Lower lobe of right lung (tissue), 2 donors: Measurements from ENCODE around the gene ERN1. TPM values are rescaled to one million over a fixed set of nuclear protein-coding genes. Genes with fewer than 3 reads are reported as not detected.
A peak's percentile ranks its signal among the peaks of the same experiment; 100 is the strongest.
"Not testable (repeated sequence)": the region's sequence is repeated elsewhere in the genome, so short reads cannot be mapped to it uniquely, and the experiment has no call there.

Experiments
- ATAC-seq, 2 donors: fragments of 200-7000 bp; cut with Tn5 transposase; one replicate each; pipeline ENCODE4 v1.9.1; 2020 to 2022; ENCODE audit warnings: mild to moderate bottlenecking in 2 of 2, moderate library complexity in 2 of 2
- DNase-seq: peaks from one replicate; pipeline ENCODE4 v3.0.0-alpha.2; 2020
- H3K27ac ChIP-seq: fragments of 200-600 bp; one replicate; pipeline ENCODE4 v1.8.0; 2022
- H3K27me3 ChIP-seq: fragments of 200-600 bp; one replicate; pipeline ENCODE4 v1.8.0; 2022; ENCODE audit warnings: low read depth
- H3K36me3 ChIP-seq: fragments of 200-600 bp; one replicate; pipeline ENCODE4 v1.8.0; 2022; ENCODE audit warnings: mild to moderate bottlenecking
- H3K4me1 ChIP-seq: fragments of 200-600 bp; one replicate; pipeline ENCODE4 v1.8.0; 2022
- H3K4me3 ChIP-seq: fragments of 200-600 bp; one replicate; pipeline ENCODE4 v1.8.0; 2022; ENCODE audit warnings: mild to moderate bottlenecking
- H3K9me3 ChIP-seq: fragments of 200-600 bp; one replicate; pipeline ENCODE4 v1.8.0; 2022
- intact Hi-C: fragments of 100-400 bp; cut with DNase I; formaldehyde crosslinking; loops from one replicate; pipeline ENCODE4 v1.11.0; 2022
- total RNA-seq: library from RNA; stranded (reverse); fragmentation: NEBNext Ultra II Directional; extraction: Animal tissue kit (Norgen Biotek cat#: 25700); gene quantifications from one replicate; pipeline ENCODE4 v1.2.1, GENCODE V29; 2021
- TF ChIP-seq, protein P1 (sequence below): fragments of 200-600 bp; IDR thresholded peaks from one replicate; pipeline ENCODE4 v1.8.0; 2022; ENCODE audit warnings: antibody characterized with exemption, mild to moderate bottlenecking
- donor health status: DM: no; HTN: yes; CAD: no; lungs with severe emphysema.

Gene ERN1
- total RNA-seq, 1 donor from 2014 or later, result 39.7 TPM

DNA sequence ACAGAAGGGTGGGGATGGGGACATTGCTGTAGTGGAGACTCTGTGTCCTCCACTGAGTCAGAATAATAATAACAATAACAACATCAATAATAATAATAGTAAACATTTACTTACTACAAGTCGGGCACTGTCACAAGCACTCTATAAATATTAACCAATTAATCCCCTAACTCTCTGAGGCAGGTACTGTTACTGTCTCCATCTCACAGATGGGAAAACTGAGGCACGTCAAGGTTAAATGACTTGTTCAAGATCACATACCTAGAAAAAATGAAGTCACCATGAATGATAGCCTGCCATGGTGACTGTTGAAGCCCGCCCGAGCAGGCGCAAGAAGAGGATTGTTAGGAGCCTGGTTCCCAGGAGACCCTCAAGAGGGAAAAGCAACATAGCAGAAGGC, 121.6 kb downstream of the ERN1 start:
- no peak for DNase-seq
- TF ChIP-seq, protein P1, sequence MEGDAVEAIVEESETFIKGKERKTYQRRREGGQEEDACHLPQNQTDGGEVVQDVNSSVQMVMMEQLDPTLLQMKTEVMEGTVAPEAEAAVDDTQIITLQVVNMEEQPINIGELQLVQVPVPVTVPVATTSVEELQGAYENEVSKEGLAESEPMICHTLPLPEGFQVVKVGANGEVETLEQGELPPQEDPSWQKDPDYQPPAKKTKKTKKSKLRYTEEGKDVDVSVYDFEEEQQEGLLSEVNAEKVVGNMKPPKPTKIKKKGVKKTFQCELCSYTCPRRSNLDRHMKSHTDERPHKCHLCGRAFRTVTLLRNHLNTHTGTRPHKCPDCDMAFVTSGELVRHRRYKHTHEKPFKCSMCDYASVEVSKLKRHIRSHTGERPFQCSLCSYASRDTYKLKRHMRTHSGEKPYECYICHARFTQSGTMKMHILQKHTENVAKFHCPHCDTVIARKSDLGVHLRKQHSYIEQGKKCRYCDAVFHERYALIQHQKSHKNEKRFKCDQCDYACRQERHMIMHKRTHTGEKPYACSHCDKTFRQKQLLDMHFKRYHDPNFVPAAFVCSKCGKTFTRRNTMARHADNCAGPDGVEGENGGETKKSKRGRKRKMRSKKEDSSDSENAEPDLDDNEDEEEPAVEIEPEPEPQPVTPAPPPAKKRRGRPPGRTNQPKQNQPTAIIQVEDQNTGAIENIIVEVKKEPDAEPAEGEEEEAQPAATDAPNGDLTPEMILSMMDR, result no peak
- H3K36me3 ChIP-seq, result peaks cover 17% of the 10 kb centered on the region
- no peaks in the 10 kb centered on the region for H3K9me3 ChIP-seq
- intact Hi-C loops, result no loop called here
- ATAC-seq, result no peak
- no peaks in the 10 kb centered on the region for H3K27me3 ChIP-seq
- H3K4me3 ChIP-seq, result no peak overlapping the region
- peaks cover 59% of the 10 kb centered on the region for H3K4me1 ChIP-seq
- peak overlapping the region; percentile 51 for H3K27ac ChIP-seq

DNA sequence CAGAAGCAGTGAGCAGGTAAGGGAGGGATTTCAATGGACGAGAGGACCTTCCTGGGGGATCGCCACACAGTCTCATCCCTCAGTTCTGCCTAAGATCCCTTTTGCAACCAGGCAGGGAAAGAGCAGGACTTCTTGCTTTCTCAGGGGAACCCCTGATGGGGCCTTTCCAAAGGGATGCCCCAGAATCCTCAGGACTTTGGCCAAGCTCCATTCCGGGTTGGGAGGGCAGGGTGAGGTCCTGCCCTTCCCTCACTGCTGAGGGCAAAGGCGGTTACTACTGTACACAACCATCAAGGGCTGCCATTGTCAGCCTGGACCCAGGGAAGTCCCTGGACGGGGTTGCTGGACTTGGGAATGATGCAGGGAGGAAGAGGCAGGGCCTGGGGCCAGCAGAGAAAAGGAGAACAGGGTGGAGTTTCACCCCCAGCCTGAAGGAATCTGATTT, 122.1 kb downstream of the ERN1 start:
- Histone ChIP-seq H3K27me3 (no peaks in the 10 kb centered on the region), H3K27ac (peak overlapping the region; percentile 54), H3K36me3 (peaks cover 19% of the 10 kb centered on the region), H3K4me1 (peaks cover 59% of the 10 kb centered on the region), H3K9me3 (no peaks in the 10 kb centered on the region), H3K4me3 (no peak overlapping the region)
- DNase-seq (no peak), ATAC-seq (peak; percentile 5 to 21)
- TF ChIP-seq, protein P1, result no peak
- intact Hi-C loops, result no loop called here

DNA sequence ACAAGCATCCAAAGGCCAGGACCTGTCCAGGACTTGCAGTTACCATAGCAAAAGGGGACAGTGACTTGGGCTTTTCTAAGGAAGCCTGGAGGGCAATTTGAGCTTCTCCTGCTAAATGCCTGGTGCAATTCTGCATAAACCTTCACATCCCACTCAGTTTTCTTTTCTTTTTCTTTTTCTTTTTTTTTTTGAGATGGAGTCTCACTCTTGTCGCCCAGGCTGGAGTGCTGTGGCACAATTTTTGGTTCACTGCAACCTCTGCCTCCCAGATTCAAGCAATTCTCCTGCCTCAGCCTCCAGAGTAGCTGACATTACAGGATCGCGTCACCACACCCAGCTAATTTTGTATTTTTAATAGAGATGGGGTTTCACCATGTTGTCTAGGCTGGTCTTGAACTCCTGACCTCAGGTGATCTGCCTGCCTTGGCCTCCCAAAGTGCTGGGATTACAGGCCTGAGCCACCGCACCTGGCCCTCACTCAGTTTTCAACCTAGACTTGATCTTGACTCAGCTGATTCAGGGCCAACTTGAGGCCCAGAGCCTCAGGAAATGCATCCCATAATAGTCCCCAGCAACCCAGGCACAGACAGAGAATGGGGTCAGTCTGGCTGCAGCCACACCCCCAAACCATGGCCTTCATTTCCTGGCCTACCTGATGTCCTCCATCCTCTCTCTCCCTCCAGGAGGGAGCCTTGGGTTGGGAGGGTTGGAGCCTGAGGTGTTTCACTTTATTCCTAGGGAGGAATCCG, 122.7 kb downstream of the ERN1 start:
- DNase-seq, H3K4me3 ChIP-seq, intact Hi-C loops, H3K27me3 ChIP-seq, H3K9me3 ChIP-seq, ATAC-seq: not testable (repeated sequence)
- H3K4me1 ChIP-seq, result peaks cover 59% of the 10 kb centered on the region
- H3K27ac ChIP-seq, result peak overlapping the region; percentile 54
- H3K36me3 ChIP-seq, result peaks cover 22% of the 10 kb centered on the region

DNA sequence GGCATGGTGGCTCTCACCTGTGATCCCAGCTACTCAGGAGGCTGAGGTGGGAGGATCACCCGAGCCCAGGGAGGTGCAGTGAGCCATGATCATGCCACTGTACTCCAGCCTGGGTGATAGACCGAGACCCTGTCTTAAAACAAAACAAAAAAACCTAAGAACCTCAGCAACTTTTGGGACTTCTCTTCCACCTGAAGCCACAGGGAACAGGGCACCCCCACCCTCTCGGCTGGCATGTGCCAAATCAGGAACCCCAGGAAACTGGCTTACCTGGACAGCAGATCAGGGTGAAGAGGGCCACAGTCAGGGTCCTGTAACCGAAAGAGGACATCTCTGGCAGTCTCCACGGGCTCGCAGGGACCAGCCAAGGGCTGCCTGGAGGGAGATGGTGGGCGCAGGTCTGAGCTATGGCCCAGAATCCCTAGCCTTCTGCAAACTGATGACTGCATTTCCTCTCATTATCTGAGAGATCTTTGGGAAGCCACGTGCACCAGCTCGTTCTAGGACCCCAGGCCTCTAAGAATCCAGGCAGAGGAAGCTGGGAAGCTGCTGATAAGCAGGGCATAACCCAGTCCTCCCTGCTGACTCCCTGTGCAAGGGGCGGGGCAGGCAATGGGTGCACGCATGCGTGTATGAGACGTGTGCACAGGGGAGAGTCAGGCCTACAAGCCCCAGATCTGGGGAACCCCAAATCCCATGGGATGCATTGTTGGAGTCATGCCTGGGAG, 123.4 kb downstream of the ERN1 start:
- TF ChIP-seq, protein P1, result no peak
- H3K4me1 ChIP-seq, result peaks cover 65% of the 10 kb centered on the region
- no peak for DNase-seq
- ATAC-seq, result peak; percentile 26 to 36
- intact Hi-C loops, result no loop called here
- peak overlapping the region; percentile 77 for H3K27ac ChIP-seq
- peak overlapping the region; percentile 48 for H3K4me3 ChIP-seq
- H3K27me3 ChIP-seq, result no peaks in the 10 kb centered on the region
- no peaks in the 10 kb centered on the region for H3K9me3 ChIP-seq
- peaks cover 22% of the 10 kb centered on the region for H3K36me3 ChIP-seq

DNA sequence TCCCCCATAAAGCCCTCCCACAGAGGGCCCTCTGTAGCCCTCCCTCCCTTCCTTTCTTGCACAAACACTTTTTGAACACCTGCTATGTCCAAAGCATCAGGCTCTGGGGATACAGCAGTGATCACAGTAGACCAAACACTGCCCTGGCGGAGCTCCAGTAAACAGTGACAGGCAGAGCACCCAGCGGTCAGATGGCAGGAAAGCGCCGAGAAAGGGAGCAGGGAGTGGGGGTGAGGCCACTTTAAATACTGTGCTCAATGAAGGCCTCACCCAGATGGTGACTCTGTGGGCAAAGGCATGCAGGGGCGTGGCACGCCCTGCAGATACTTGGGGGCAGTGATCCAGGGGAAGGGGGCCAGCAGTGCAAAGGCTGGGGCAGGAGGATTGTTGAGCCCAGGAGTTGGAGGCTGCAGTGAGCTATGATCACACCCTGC, 124.2 kb downstream of the ERN1 start:
- Histone ChIP-seq H3K4me3 (peak overlapping the region; percentile 48), H3K27ac (peak overlapping the region; percentile 77), H3K36me3 (peaks cover 22% of the 10 kb centered on the region), H3K4me1 (peaks cover 71% of the 10 kb centered on the region), H3K9me3 (no peaks in the 10 kb centered on the region), H3K27me3 (no peaks in the 10 kb centered on the region)
- ATAC-seq, result peak; percentile 35 to 51
- intact Hi-C loops, result no loop called here
- DNase-seq, result peak; percentile 64
- TF ChIP-seq, protein P1, result no peak
